D721Med (cell line): ENCODE measurements around the gene UBE2B.
"Not testable (repeated sequence)": the region's sequence is repeated elsewhere in the genome, so short reads cannot be mapped to it uniquely, and the experiment has no call there.

Experiments
- DNase-seq: peaks from one replicate; pipeline ENCODE4 v3.0.0; 2011; ENCODE audit warnings: low spot score; ENCODE audit not compliant: insufficient read length
- FAIRE-seq: peaks from 2 replicates; lab custom pipeline; 2011; peaks lifted over from hg19 to GRCh38; lab: Jason Lieb, UNC
- TF ChIP-seq, protein P1 (sequence below): IDR thresholded peaks from 2 replicates; pipeline ENCODE4 v1.5.1; 2012; ENCODE audit warnings: mild to moderate bottlenecking, control low read depth; ENCODE audit not compliant: insufficient read depth; ENCODE audit errors: missing control alignments

Gene UBE2B

DNA sequence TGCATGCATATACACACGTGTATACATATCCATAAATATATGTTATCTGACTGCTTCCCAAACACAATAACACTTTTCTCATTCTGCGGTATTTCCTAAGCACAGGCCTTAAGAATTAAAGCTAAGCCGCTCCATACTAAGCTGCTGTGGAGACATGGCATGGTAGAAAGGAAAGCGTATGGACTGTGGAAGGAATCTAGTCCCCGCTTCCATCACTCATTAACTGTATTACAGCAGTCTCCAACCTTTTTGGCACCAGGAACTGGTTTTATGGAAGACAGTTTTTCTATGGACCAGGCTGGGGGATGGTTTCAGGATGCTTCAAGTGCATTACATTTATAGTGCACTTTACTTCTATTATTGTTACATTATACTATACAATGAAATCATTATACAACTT is 15.7 kb upstream of the UBE2B start:
- DNase-seq (no peak), FAIRE-seq (peak; percentile 88)
- TF ChIP-seq, protein P1, sequence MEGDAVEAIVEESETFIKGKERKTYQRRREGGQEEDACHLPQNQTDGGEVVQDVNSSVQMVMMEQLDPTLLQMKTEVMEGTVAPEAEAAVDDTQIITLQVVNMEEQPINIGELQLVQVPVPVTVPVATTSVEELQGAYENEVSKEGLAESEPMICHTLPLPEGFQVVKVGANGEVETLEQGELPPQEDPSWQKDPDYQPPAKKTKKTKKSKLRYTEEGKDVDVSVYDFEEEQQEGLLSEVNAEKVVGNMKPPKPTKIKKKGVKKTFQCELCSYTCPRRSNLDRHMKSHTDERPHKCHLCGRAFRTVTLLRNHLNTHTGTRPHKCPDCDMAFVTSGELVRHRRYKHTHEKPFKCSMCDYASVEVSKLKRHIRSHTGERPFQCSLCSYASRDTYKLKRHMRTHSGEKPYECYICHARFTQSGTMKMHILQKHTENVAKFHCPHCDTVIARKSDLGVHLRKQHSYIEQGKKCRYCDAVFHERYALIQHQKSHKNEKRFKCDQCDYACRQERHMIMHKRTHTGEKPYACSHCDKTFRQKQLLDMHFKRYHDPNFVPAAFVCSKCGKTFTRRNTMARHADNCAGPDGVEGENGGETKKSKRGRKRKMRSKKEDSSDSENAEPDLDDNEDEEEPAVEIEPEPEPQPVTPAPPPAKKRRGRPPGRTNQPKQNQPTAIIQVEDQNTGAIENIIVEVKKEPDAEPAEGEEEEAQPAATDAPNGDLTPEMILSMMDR, result no peak

DNA sequence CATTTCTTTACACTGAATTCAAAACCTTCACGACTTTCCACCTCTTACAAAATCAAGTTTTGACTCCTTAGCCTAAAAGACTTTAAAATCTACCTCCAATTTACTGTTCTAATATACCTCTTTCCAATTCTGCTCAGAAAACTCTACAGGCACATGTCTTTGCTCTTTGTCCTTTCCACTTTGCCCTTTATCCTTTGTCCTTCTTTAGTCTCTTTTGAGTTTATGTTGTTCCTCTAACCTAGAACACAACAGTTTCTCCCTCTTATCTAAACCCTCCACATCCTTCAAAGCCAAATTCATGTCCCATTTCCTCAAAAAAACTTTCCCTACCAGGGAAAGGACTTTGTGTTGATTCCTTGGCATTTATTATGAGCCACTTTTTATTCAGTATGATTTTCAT is 5.8 kb upstream of the UBE2B start:
- TF ChIP-seq, protein P1, result no peak
- no peak for FAIRE-seq
- no peak for DNase-seq

DNA sequence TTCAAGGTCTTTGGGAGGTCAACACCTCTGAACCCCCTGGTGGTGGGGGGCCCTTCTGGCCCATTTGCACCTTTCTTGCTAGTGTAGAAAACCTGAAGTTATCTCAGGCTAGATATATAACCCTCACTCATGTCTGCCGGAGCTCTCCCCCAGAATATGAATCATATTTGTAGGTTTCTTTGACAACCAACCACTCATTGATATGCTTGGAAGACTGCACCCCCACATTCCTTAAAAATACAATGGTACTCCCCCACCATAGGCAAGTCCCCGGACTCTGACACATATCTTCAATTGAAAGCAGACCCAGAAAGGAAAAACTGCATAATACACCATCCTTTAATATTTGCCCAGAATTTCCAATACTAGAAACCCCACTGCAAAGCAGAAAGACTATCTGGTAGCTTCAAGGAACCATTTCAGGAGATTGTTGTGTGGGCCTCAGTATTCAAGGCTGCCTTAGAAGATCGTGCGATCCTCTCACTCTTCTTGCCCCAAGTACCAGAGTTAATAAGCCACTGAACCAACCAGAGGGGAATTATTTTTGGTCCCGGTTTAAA is 978 bp upstream of the UBE2B start:
- no peak for FAIRE-seq
- TF ChIP-seq, protein P1, result no peak
- DNase-seq, result no peak

DNA sequence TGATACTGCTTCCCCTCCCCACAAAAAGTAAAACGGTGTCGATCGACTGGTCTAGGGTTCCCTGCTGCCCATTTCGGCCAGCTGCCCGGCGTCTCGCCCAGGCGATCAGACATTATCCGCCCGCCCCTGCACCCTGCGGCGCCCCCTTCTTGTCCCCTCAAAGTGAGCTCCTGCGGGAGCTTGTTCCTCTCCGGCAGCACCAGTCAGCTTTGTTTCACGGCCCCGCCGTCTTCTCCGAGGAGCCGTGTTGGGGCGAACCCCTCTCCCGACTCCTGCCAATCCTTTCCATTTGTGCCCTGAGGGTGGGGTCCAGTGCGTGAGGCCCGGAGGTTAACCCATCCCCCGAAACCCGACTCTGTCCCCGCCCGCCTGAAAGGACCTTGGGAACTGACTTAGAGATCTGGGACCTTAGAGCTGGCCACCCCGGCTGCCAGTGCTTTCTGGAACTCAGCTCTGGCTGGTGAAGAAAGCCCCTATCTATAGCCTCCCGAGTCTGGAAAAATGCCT is 518 bp downstream of the UBE2B start:
- no peak for DNase-seq
- TF ChIP-seq, protein P1, result no peak
- FAIRE-seq, result no peak

DNA sequence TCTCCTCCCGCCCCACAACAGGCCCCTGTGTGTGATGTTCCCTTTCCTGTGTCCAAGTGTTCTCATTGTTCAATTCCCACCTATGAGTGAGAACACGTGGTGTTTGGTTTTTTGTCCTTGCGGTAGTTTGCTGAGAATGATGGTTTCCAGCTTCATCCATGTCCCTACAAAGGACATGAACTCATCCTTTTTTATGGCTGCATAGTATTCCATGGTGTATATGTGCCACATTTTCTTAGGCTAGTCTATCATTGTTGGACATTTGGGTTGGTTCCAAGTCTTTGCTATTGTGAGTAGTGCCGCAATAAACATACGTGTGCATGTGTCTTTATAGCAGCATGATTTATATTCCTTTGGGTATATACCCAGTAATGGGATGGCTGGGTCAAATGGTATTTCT is 2.3 kb downstream of the UBE2B start:
- not testable (repeated sequence) for DNase-seq, FAIRE-seq

DNA sequence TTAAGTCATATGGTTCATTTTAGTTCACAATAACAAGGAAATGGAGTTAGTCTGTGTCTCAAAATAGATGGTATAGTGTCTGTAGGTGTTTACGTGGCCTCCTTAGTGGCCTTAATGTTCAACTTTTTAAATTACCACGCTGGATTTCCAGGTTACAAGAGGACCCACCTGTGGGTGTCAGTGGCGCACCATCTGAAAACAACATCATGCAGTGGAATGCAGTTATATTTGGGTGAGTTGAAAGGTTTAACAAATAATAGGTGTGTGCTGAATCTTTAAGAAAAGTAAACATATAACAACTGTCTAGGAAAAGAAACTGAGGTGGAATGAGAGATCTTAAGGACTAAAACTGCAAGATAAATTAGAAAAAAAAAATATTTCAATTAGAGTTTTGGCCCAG is 2.9 kb downstream of the UBE2B start:
- DNase-seq, result no peak
- TF ChIP-seq, protein P1, result no peak
- no peak for FAIRE-seq

DNA sequence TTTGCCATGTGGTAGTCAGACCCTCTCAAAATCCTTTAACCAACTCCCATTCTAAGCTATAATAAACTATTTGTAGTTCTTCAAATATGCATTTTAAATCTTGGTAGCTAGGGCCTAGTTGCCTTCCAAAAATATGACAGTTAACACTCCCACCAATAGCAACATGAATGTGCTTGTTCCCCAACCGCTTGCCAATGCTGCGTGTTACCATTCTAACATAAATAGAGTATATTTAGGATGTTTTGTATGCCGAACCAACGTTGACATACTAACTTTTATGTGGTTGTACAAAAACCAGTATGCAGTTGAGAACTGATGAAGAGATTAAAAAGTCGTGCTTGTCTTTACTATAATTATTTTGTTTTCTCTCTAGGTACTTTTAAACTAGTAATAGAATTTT is 9.0 kb downstream of the UBE2B start:
- TF ChIP-seq, protein P1, result no peak
- FAIRE-seq (no peak), DNase-seq (no peak)

DNA sequence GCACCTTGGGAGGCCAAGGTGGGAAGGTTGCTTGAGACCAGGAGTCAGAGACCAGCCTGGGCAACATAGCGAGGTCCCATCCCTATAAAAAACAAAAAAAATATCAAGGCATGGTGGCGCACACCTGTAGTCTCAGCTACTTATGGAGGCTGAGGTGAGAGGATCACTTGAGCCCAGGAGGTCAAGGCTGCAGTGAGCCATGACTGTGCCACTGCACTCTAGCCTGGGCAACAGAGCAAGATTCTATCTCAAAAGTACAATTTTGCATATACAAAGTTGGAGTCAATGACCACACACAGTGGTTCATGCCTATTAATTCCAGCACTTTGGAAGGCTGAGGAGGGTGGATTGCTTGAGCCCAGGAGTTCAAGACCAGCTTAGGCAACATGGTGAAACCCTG is 10.8 kb downstream of the UBE2B start:
- DNase-seq, FAIRE-seq: not testable (repeated sequence)
